Measurements from ENCODE around the gene KCNJ10.

Gene KCNJ10

GRCh38 chr1:160105155-160105554 lies 35.2 kb upstream of the KCNJ10 start:
- no peaks in the 10 kb centered on the region for H3K9me2 ChIP-seq (ENCODE audit: low read depth, low read length)
- no peaks in the 10 kb centered on the region for H3K9me3 ChIP-seq (ENCODE audit: low read length)
- H3K79me2 ChIP-seq (ENCODE audit: insufficient read depth, low read length): no peaks in the 10 kb centered on the region
- no peaks in the 10 kb centered on the region for H3F3A ChIP-seq (ENCODE audit: insufficient read depth, low read length)
- no peak overlapping the region for H3K4me3 ChIP-seq (ENCODE audit: low read depth, low read length, poor library complexity, severe bottlenecking)
- no peak overlapping the region for H3K4me2 ChIP-seq (ENCODE audit: low read length)
- no peaks in the 10 kb centered on the region for H3K36me3 ChIP-seq (ENCODE audit: insufficient read depth, low read length)
- no peaks in the 10 kb centered on the region for H4K20me1 ChIP-seq (ENCODE audit: insufficient read depth, low read length)
- H2AFZ ChIP-seq (ENCODE audit: low read length): no peak overlapping the region
- H3K27ac ChIP-seq (ENCODE audit: low read depth, low read length, poor library complexity, severe bottlenecking): no peak overlapping the region
- no peak overlapping the region for H3K9ac ChIP-seq (ENCODE audit: low read length)
- no peak for TF ChIP-seq EZH2 (IDR thresholded peaks at IDR 0.05; ENCODE audit: borderline replicate concordance, low read length)
- TF ChIP-seq, protein P1, sequence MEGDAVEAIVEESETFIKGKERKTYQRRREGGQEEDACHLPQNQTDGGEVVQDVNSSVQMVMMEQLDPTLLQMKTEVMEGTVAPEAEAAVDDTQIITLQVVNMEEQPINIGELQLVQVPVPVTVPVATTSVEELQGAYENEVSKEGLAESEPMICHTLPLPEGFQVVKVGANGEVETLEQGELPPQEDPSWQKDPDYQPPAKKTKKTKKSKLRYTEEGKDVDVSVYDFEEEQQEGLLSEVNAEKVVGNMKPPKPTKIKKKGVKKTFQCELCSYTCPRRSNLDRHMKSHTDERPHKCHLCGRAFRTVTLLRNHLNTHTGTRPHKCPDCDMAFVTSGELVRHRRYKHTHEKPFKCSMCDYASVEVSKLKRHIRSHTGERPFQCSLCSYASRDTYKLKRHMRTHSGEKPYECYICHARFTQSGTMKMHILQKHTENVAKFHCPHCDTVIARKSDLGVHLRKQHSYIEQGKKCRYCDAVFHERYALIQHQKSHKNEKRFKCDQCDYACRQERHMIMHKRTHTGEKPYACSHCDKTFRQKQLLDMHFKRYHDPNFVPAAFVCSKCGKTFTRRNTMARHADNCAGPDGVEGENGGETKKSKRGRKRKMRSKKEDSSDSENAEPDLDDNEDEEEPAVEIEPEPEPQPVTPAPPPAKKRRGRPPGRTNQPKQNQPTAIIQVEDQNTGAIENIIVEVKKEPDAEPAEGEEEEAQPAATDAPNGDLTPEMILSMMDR (IDR thresholded peaks at IDR 0.05; ENCODE audit: low read length): no peak
- no peaks in the 10 kb centered on the region for H3K27me3 ChIP-seq (ENCODE audit: insufficient read depth, low read length)
- H3K4me1 ChIP-seq (ENCODE audit: insufficient read depth, low read length, severe bottlenecking): peaks cover 9% of the 10 kb centered on the region

- H3K27me3 ChIP-seq (ENCODE audit: insufficient read depth, low read length): no peaks in the 10 kb centered on the region
- no peak overlapping the region for H3K27ac ChIP-seq (ENCODE audit: low read depth, low read length, poor library complexity, severe bottlenecking)
- H3K4me1 ChIP-seq (ENCODE audit: insufficient read depth, low read length, severe bottlenecking): peaks cover 10% of the 10 kb centered on the region
- TF ChIP-seq EZH2 (IDR thresholded peaks at IDR 0.05; ENCODE audit: borderline replicate concordance, low read length): no peak
- TF ChIP-seq, protein P1 (IDR thresholded peaks at IDR 0.05; ENCODE audit: low read length): no peak
- no peaks in the 10 kb centered on the region for H4K20me1 ChIP-seq (ENCODE audit: insufficient read depth, low read length)
- H3K9me2 ChIP-seq (ENCODE audit: low read depth, low read length): no peaks in the 10 kb centered on the region
- H3K4me3 ChIP-seq (ENCODE audit: low read depth, low read length, poor library complexity, severe bottlenecking): no peak overlapping the region
- H3F3A ChIP-seq (ENCODE audit: insufficient read depth, low read length): no peaks in the 10 kb centered on the region
- H3K36me3 ChIP-seq (ENCODE audit: insufficient read depth, low read length): no peaks in the 10 kb centered on the region
- H3K4me2 ChIP-seq (ENCODE audit: low read length): no peak overlapping the region
- no peak overlapping the region for H3K9ac ChIP-seq (ENCODE audit: low read length)
- H3K79me2 ChIP-seq (ENCODE audit: insufficient read depth, low read length): no peaks in the 10 kb centered on the region
- H2AFZ ChIP-seq (ENCODE audit: low read length): no peak overlapping the region
- no peaks in the 10 kb centered on the region for H3K9me3 ChIP-seq (ENCODE audit: low read length)
Observed at GRCh38 chr1:160104486-160104885, 34.5 kb upstream of the KCNJ10 start.

DNA sequence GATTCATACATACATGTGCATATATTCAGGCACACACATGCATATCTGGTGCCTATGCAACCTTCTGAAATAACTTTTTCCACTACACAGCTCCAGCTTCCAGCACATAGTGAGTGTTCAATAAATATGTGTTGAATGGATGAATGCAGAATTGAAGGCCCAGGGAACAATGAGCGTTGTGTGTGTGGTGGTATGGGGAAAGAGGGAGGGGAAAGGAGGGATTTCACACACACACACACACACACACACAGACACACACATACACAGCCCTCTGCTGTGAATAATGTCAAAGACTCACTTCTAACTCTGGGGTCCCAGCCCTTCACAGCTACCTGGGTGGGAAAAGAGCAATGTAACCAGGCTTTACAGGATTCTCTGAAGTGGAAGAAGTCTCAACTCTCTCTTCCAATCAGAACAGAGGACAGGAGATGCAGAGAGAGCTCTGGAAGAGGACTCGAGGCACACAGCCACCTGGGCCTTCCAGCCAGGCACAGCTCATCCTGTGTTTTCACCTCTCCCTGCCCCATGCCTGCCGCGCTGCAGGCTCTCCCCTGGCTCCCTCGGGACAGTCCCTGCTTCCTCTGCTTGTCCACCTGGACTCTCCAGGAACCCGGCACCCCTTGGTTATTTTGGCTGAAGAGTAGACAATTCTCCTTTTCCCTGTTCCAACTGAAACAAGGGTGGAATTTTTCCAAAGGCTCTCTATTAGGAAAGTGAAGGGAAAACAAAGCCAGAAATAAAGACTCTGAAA lies 33.9 kb upstream of the KCNJ10 start:
- Histone ChIP-seq H3K27me3 (ENCODE audit: insufficient read depth, low read length) (no peaks in the 10 kb centered on the region), H2AFZ (ENCODE audit: low read length) (no peak overlapping the region), H3K4me1 (ENCODE audit: insufficient read depth, low read length, severe bottlenecking) (peaks cover 16% of the 10 kb centered on the region), H3K9ac (ENCODE audit: low read length) (no peak overlapping the region), H3K4me2 (ENCODE audit: low read length) (no peak overlapping the region), H3K79me2 (ENCODE audit: insufficient read depth, low read length) (no peaks in the 10 kb centered on the region), H3K27ac (ENCODE audit: low read depth, low read length, poor library complexity, severe bottlenecking) (no peak overlapping the region), H3F3A (ENCODE audit: insufficient read depth, low read length) (no peaks in the 10 kb centered on the region), H3K4me3 (ENCODE audit: low read depth, low read length, poor library complexity, severe bottlenecking) (no peak overlapping the region), H4K20me1 (ENCODE audit: insufficient read depth, low read length) (no peaks in the 10 kb centered on the region), H3K9me2 (ENCODE audit: low read depth, low read length) (no peaks in the 10 kb centered on the region), H3K9me3 (ENCODE audit: low read length) (no peaks in the 10 kb centered on the region), H3K36me3 (ENCODE audit: insufficient read depth, low read length) (no peaks in the 10 kb centered on the region)
- TF ChIP-seq EZH2 (IDR thresholded peaks at IDR 0.05; ENCODE audit: borderline replicate concordance, low read length): no peak
- TF ChIP-seq, protein P1 (IDR thresholded peaks at IDR 0.05; ENCODE audit: low read length): no peak
